OCI-LY7 (cell line): ENCODE measurements around the gene CDC34. TPM values are rescaled to one million over a fixed set of nuclear protein-coding genes. Genes with fewer than 3 reads are reported as not detected.
"Not testable (repeated sequence)": the region's sequence is repeated elsewhere in the genome, so short reads cannot be mapped to it uniquely, and the experiment has no call there.

Experiments used
- BruUV-seq: library from RNA; stranded (reverse); fragments of 400-500 nt; replicated peaks from 2 replicates; lab custom pipeline; 2021; lab: Mats Ljungman, UMichigan
- CTCF ChIA-PET: fragments of 300-600 bp; sonication (Branson Sonifier 250); formaldehyde crosslinking; loops from one replicate; lab custom pipeline; 2022; ENCODE audit warnings: antibody characterized with exemption; ENCODE audit not compliant: unreplicated experiment; lab: Charles Lee
- POLR2A ChIA-PET: fragments of 300-600 bp; sonication (Branson Sonifier 250); formaldehyde crosslinking; loops from one replicate; lab custom pipeline; 2022; ENCODE audit warnings: antibody characterized with exemption; lab: Charles Lee
- DNase-seq: peaks from one replicate; pipeline ENCODE4 v3.0.0-alpha.2; 2015; ENCODE audit warnings: low spot score
- H2AFZ ChIP-seq: fragments of 200-600 bp; sonication (generic), shearing (Covaris generic); 2 replicates; pipeline ENCODE4 v1.6.1; 2014; ENCODE audit warnings: mild to moderate bottlenecking, antibody characterized with exemption, low read length, moderate library complexity
- H3K27ac ChIP-seq: fragments of 200-600 bp; sonication (generic); 2 replicates; pipeline ENCODE4 v1.5.1; 2014; ENCODE audit warnings: mixed run types, low read depth, mild to moderate bottlenecking, moderate library complexity, low read length, inconsistent platforms; ENCODE audit not compliant: poor library complexity, severe bottlenecking
- H3K36me3 ChIP-seq: fragments of 200-600 bp; sonication (generic); 2 replicates; pipeline ENCODE4 v1.6.1; 2014; ENCODE audit warnings: mild to moderate bottlenecking, antibody characterized with exemption, low read length, moderate library complexity, mixed read lengths; ENCODE audit not compliant: insufficient read depth
- H3K4me1 ChIP-seq: fragments of 200-600 bp; sonication (generic); 2 replicates; pipeline ENCODE4 v1.5.1; 2014; ENCODE audit warnings: mild to moderate bottlenecking, low read length; ENCODE audit not compliant: insufficient read depth, poor library complexity, severe bottlenecking
- H3K4me2 ChIP-seq: fragments of 200-600 bp; sonication (generic); 2 replicates; pipeline ENCODE4 v1.6.1; 2014; ENCODE audit warnings: mild to moderate bottlenecking, low read length
- H3K4me3 ChIP-seq: fragments of 200-600 bp; sonication (generic); 2 replicates; pipeline ENCODE4 v1.5.1; 2014; ENCODE audit warnings: mild to moderate bottlenecking, low read depth, low read length; ENCODE audit not compliant: poor library complexity, severe bottlenecking
- H3K79me2 ChIP-seq: fragments of 200-600 bp; sonication (generic); 2 replicates; pipeline ENCODE4 v1.6.1; 2016; ENCODE audit warnings: low read depth, mild to moderate bottlenecking, low read length, moderate library complexity, mixed read lengths; ENCODE audit not compliant: insufficient read depth
- H3K9me2 ChIP-seq: fragments of 200-600 bp; sonication (generic); 2 replicates; pipeline ENCODE4 v1.6.1; 2016; ENCODE audit warnings: mild to moderate bottlenecking, low read length, mixed read lengths; ENCODE audit not compliant: insufficient read depth
- H3K9me3 ChIP-seq: fragments of 200-600 bp; sonication (generic); 2 replicates; pipeline ENCODE4 v1.6.1; 2014; ENCODE audit warnings: mild to moderate bottlenecking, mixed run types, low read length, mixed read lengths
- H4K20me1 ChIP-seq: fragments of 200-600 bp; sonication (generic); 2 replicates; pipeline ENCODE4 v1.6.1; 2014; ENCODE audit warnings: mild to moderate bottlenecking, antibody characterized with exemption, low read length, moderate library complexity, mixed read lengths; ENCODE audit not compliant: insufficient read depth
- EZH2phosphoT487 ChIP-seq: fragments of 200-600 bp; sonication (generic); IDR thresholded peaks from 2 replicates; pipeline ENCODE4 v1.6.1; 2018; ENCODE audit warnings: low read depth, borderline replicate concordance, mild to moderate bottlenecking, mixed run types, antibody characterized with exemption, low read length, moderate library complexity, mixed read lengths
- intact Hi-C: fragments of 100-400 bp; cut with micrococcal nuclease; formaldehyde crosslinking; loops from one replicate; pipeline ENCODE4 v1.10.0; 2022; ENCODE audit not compliant: unreplicated experiment
- total RNA-seq, 2 experiments: library from RNA; depleted of rRNA in 1 of 2; stranded (reverse); fragments of >200 nt in 1 of 2; shearing (Covaris generic) in 1 of 2; gene quantifications; 2 replicates each; pipeline ENCODE4 v1.2.3, GENCODE V29; 2014 to 2022
- TF ChIP-seq, protein P1 (sequence below): fragments of 200-600 bp; sonication (generic); conservative IDR thresholded peaks from 2 replicates; pipeline ENCODE4 v1.5.1; 2014; ENCODE audit warnings: mild to moderate bottlenecking, antibody characterized with exemption, low read length, moderate library complexity, mixed read lengths

Gene CDC34
- total RNA-seq, 2 experiments from 2014 or later, result 58.2 to 77.2 TPM

DNA sequence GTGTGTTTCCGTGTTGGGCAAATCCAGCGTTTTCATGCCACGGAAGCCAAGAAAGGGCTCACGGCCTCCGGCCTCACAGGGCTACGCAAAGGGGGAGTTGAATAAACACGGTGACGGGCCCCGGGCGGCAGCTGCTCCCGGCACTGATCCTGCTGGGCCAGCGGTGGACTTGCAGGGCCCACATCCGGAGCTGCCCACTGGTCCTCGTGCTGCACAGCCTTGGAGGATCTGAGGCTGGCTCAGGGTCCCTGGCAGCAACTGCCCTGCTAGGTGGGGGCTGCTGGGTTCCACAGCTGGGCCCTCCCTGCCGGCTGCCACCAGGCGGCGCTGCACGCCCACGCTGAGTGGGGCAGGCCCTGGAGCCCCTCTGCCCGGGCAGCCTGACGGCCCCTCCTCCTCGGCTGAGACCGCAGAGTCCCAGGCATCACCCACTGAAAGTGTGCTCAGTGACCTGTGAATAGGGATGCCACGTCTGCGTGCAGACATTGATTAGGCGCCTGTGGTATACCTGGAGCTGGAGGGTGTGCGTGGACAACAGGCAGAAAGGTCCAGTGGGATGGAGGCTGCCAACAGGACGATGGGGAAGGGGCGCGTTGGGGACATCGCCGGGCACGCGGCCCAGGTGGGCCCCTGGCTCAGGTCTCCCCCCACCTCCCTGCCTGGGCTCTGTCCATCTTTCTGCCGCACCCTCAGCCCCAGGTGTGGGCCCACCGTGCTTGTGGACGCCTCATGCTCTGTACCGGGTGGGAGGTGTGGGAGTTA, 52.9 kb downstream of the CDC34 start:
- H4K20me1 ChIP-seq, result no peaks in the 10 kb centered on the region; the same call in 1 of the 2 replicates
- no peak overlapping the region for H3K27ac ChIP-seq
- no peak overlapping the region for H2AFZ ChIP-seq

DNA sequence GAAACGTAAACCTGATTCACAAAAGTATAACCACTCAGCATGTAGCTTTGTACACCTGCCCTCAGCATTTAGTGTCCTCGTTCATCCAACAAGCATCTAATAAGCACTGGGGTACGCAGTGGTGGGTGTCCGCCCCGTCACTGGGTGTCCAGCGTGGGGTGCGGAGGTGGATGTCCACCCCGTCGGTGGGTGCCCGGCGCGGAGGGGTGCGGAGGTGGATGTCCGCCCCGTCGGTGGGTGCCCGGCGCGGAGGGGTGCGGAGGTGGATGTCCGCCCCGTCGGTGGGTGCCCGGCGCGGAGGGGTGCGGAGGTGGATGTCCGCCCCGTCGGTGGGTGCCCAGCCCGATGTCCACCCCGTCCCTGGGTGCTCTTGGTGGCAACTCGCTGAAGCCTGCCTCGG, 53.6 kb downstream of the CDC34 start:
- H3K4me2 ChIP-seq, POLR2A ChIA-PET, H3K27ac ChIP-seq, BruUV-seq, CTCF ChIA-PET, H4K20me1 ChIP-seq, H3K79me2 ChIP-seq, H3K9me2 ChIP-seq, H3K9me3 ChIP-seq, H3K4me3 ChIP-seq, H2AFZ ChIP-seq, DNase-seq: not testable (repeated sequence)
- Histone ChIP-seq H3K36me3 (peaks cover 25% of the 10 kb centered on the region), H3K4me1 (peaks cover 12% of the 10 kb centered on the region)
- intact Hi-C loops, result loop anchor here (5.0 kb wide), 1 partner anchor 147 kb away; no protein-coding TSS in a partner anchor

More for the DNA sequence above, 52.9 kb downstream of the CDC34 start:
- no peak for TF ChIP-seq EZH2phosphoT487
- TF ChIP-seq, protein P1, sequence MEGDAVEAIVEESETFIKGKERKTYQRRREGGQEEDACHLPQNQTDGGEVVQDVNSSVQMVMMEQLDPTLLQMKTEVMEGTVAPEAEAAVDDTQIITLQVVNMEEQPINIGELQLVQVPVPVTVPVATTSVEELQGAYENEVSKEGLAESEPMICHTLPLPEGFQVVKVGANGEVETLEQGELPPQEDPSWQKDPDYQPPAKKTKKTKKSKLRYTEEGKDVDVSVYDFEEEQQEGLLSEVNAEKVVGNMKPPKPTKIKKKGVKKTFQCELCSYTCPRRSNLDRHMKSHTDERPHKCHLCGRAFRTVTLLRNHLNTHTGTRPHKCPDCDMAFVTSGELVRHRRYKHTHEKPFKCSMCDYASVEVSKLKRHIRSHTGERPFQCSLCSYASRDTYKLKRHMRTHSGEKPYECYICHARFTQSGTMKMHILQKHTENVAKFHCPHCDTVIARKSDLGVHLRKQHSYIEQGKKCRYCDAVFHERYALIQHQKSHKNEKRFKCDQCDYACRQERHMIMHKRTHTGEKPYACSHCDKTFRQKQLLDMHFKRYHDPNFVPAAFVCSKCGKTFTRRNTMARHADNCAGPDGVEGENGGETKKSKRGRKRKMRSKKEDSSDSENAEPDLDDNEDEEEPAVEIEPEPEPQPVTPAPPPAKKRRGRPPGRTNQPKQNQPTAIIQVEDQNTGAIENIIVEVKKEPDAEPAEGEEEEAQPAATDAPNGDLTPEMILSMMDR, result peak; percentile 93
- Histone ChIP-seq H3K9me3 (no peaks in the 10 kb centered on the region), H3K4me1 (peaks cover 12% of the 10 kb centered on the region), H3K4me3 (no peak overlapping the region), H3K9me2 (no peaks in the 10 kb centered on the region), H3K36me3 (peaks cover 25% of the 10 kb centered on the region), H3K79me2 (no peaks in the 10 kb centered on the region), H3K4me2 (no peak overlapping the region)
- no TSS peak for BruUV-seq
- ChIA-PET CTCF (no interaction called here), POLR2A (no interaction called here)
- intact Hi-C loops, result loop anchor here (5.0 kb wide), 1 partner anchor 148 kb away; no protein-coding TSS in a partner anchor
- peak; percentile 65 for DNase-seq

DNA sequence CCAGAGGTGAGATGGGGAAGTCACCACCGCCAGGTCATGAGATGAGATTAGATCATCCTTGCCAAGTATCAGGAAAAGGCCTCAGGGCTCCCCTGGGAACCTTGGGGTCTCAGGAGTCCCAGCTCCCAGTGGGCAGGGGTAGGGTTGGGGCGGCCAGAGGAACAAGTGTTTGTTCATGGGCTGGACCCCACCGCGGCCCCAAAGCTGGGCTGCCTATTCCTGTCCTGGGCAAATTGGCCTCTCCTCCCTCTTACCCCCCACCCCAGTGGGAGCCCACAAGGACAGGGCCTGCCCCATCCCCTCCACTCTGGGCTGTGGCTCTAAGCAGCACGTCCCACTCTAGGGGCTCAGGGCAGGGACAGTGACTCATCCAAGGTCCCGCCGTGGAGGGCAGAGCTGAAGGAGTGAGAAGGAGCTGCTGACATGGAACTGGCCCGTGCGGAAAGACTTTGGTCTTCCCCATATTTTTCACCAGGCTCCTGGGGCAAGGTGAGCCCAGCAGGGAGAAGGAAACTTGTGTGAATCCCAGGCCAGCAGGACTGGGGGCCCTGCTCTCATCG, 54.1 kb downstream of the CDC34 start:
- no peak overlapping the region for H3K27ac ChIP-seq
- DNase-seq, result no peak
- CTCF ChIA-PET, result interaction anchor here (0.6 kb wide), 1 partner anchor 25 kb away, joined by 3 read pairs; no protein-coding TSS in a partner anchor
- POLR2A ChIA-PET, result no interaction called here
- peaks cover 12% of the 10 kb centered on the region for H3K4me1 ChIP-seq
- no peaks in the 10 kb centered on the region for H3K9me3 ChIP-seq
- H3K36me3 ChIP-seq, result peaks cover 20% of the 10 kb centered on the region
- TF ChIP-seq EZH2phosphoT487, result no peak
- TF ChIP-seq, protein P1, result no peak
- intact Hi-C loops, result loop anchor here (5.0 kb wide), 1 partner anchor 147 kb away; no protein-coding TSS in a partner anchor
- H4K20me1 ChIP-seq, result no peaks in the 10 kb centered on the region; the same call in 1 of the 2 replicates
- no peak overlapping the region for H2AFZ ChIP-seq
- H3K4me2 ChIP-seq, result no peak overlapping the region
- no TSS peak for BruUV-seq
- H3K79me2 ChIP-seq, result no peaks in the 10 kb centered on the region
- no peaks in the 10 kb centered on the region for H3K9me2 ChIP-seq
- no peak overlapping the region for H3K4me3 ChIP-seq
